GM23338 (cell line): ENCODE measurements around the gene ILKAP. TPM values are rescaled to one million over a fixed set of nuclear protein-coding genes. Genes with fewer than 3 reads are reported as not detected.

ENCODE experiments used
- ATAC-seq: fragments of 200-7000 bp; cut with Tn5 transposase; 3 replicates; pipeline ENCODE4 v1.9.1; 2020
- DNase-seq: peaks from one replicate; pipeline ENCODE4 v3.0.0-alpha.2; 2015; ENCODE audit warnings: low spot score
- H2AFZ ChIP-seq: fragments of 200-600 bp; sonication (generic); 2 replicates; pipeline ENCODE4 v1.8.0; 2016; ENCODE audit warnings: antibody characterized with exemption, mild to moderate bottlenecking, moderate library complexity
- H3F3A ChIP-seq: fragments of 200-600 bp; sonication (generic); replicated peaks from 2 replicates; pipeline ENCODE4 v1.8.0; 2017; ENCODE audit warnings: antibody characterized with exemption, mixed run types, low read depth
- H3K27ac ChIP-seq: fragments of 200-600 bp; sonication (generic); 2 replicates; pipeline ENCODE4 v1.6.1; 2016; ENCODE audit warnings: low read depth
- H3K27me3 ChIP-seq: fragments of 200-600 bp; sonication (generic); 2 replicates; pipeline ENCODE4 v1.8.0; 2016; ENCODE audit warnings: mild to moderate bottlenecking, mixed run types, moderate library complexity; ENCODE audit not compliant: insufficient read depth
- H3K36me3 ChIP-seq: fragments of 200-600 bp; sonication (generic); 2 replicates; pipeline ENCODE4 v1.8.0; 2016; ENCODE audit warnings: mild to moderate bottlenecking; ENCODE audit not compliant: insufficient read depth
- H3K4me1 ChIP-seq: fragments of 200-600 bp; sonication (generic); 2 replicates; pipeline ENCODE4 v1.8.0; 2016; ENCODE audit warnings: mild to moderate bottlenecking, moderate library complexity; ENCODE audit not compliant: insufficient read depth
- H3K4me2 ChIP-seq: fragments of 200-600 bp; sonication (generic); 2 replicates; pipeline ENCODE4 v1.7.1; 2017; ENCODE audit warnings: mixed run types
- H3K4me3 ChIP-seq: fragments of 200-600 bp; sonication (generic); 2 replicates; pipeline ENCODE4 v1.6.1; 2016; ENCODE audit warnings: mixed run types
- H3K79me2 ChIP-seq: fragments of 200-600 bp; sonication (generic); replicated peaks from 2 replicates; pipeline ENCODE4 v1.8.0; 2017; ENCODE audit warnings: mild to moderate bottlenecking; ENCODE audit not compliant: insufficient read depth
- H3K9me2 ChIP-seq: fragments of 200-600 bp; sonication (generic); 2 replicates; pipeline ENCODE4 v1.8.0; 2017; ENCODE audit not compliant: insufficient read depth
- H4K20me1 ChIP-seq: fragments of 200-600 bp; sonication (generic); replicated peaks from 2 replicates; pipeline ENCODE4 v1.8.0; 2017; ENCODE audit warnings: mild to moderate bottlenecking; ENCODE audit not compliant: insufficient read depth
- H3K27ac Mint-ChIP-seq: 2 replicates; pipeline ENCODE4 v1.8.0; 2020; ENCODE audit warnings: inconsistent platforms, mild to moderate bottlenecking, moderate library complexity, mixed read lengths
- H3K27me3 Mint-ChIP-seq: 3 replicates; pipeline ENCODE4 v1.8.0; 2022; ENCODE audit warnings: low read depth, mild to moderate bottlenecking, moderate library complexity, mixed read lengths, inconsistent platforms; ENCODE audit not compliant: insufficient read depth, poor library complexity
- H3K36me3 Mint-ChIP-seq: 3 replicates; pipeline ENCODE4 v1.8.0; 2021; ENCODE audit warnings: low read depth, mild to moderate bottlenecking, inconsistent platforms, moderate library complexity, mixed read lengths
- H3K4me1 Mint-ChIP-seq: 3 replicates; pipeline ENCODE4 v1.8.0; 2020; ENCODE audit warnings: mild to moderate bottlenecking, inconsistent platforms, mixed read lengths
- H3K4me3 Mint-ChIP-seq: 3 replicates; pipeline ENCODE4 v1.8.0; 2021; ENCODE audit warnings: moderate library complexity, mild to moderate bottlenecking, inconsistent platforms, mixed read lengths
- H3K9me3 Mint-ChIP-seq: 3 replicates; pipeline ENCODE4 v1.8.0; 2020; ENCODE audit warnings: moderate library complexity, mild to moderate bottlenecking, inconsistent platforms, mixed read lengths
- CREB1 ChIP-seq: fragments of 250-450 bp; sonication (Bioruptor Pico); IDR thresholded peaks from 2 replicates; pipeline ENCODE4 v1.5.0; 2020; ENCODE audit warnings: low read depth, mild to moderate bottlenecking, moderate library complexity
- JUNB ChIP-seq: IDR thresholded peaks from one replicate; pipeline ENCODE4 v1.6.1; 2016; ENCODE audit warnings: antibody characterized with exemption; ENCODE audit not compliant: unreplicated experiment
- NANOG ChIP-seq: IDR thresholded peaks from 2 replicates; pipeline ENCODE4 v1.6.1; 2016; ENCODE audit warnings: antibody characterized with exemption, borderline replicate concordance
- POLR2AphosphoS5 ChIP-seq: IDR thresholded peaks from 2 replicates; pipeline ENCODE4 v1.6.1; 2016; ENCODE audit warnings: antibody characterized with exemption, low read depth
- ZNF331 ChIP-seq: fragments of 250-450 bp; sonication (Bioruptor Pico); IDR thresholded peaks from 2 replicates; pipeline ENCODE4 v1.5.0; 2020; ENCODE audit warnings: low read depth, mild to moderate bottlenecking, moderate library complexity
- polyA plus RNA-seq: library from polyadenylated mRNA; unstranded; fragments of >200 nt; fragmentation: Nextera tagmentation; extraction: Ambion mirVana; gene quantifications from 2 replicates; pipeline ENCODE4 v1.2.1, GENCODE V29; 2016
- total RNA-seq: library from RNA; depleted of rRNA; stranded (reverse); fragments of >200 nt; shearing (Covaris generic); gene quantifications from 2 replicates; pipeline ENCODE4 v1.2.3, GENCODE V29; 2014
- TF ChIP-seq, protein P1 (sequence below), 2 experiments: fragments of 200-600 bp in 1 of 2; sonication (generic) in 1 of 2; conservative IDR thresholded peaks; 2 replicates each; pipeline versions ENCODE4 v1.5.1 to v1.6.1; 2016 to 2017; ENCODE audit warnings: antibody characterized with exemption in 2 of 2, low read depth in 2 of 2, mild to moderate bottlenecking in 2 of 2, moderate library complexity in 1 of 2
- TF ChIP-seq, protein P2 (sequence below): IDR thresholded peaks from one replicate; pipeline ENCODE4 v1.6.1; 2018; ENCODE audit warnings: antibody characterized with exemption; ENCODE audit not compliant: unreplicated experiment

The ILKAP gene
- total and polyA plus RNA-seq, 2 experiments from 2014 or later, result 17.0 to 35.9 TPM

DNA sequence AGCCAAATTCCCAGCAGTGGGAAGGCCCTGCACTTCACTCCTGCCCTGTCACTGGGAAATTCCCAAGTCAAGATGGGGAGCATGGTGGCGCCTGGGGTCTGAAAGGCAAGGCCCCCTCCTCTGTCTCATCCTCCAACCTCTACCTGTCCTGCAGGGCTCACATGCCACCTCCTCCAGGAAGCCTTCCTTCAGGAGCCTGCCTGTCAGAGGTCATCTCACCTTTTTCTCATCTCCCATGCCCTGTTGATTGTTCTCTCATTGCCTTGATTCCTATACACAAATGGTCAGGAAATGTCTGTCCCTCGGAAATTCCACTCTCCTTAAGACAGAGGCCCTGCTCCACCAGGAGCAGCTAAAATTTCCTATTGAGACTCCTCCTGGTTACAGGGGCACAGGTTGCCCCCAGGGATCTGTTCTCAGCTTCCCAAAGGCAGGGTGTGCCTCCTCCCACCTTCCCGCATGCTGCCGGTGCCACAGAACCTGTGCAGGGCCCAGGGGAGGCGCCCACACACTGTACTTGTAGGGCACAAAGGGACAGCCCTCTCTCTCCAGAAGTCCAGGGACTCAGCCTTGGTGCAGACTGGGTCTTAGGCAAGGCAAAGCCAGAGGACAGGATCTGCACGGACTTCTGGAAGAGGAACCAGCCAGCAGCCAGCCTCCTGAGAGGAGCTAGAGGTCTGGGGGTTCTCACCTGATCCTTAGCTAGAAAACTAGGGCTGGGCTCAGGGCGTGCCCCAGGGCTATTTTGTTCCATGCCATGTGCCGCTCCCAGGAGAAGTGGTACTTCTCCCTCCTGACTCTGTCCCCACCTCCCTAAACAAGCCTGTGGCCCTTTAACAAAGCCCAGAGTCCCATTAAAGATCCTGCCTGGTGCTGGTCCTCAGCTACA, 23.4 kb upstream of the ILKAP start (continued):
- no peak for TF ChIP-seq POLR2AphosphoS5

DNA sequence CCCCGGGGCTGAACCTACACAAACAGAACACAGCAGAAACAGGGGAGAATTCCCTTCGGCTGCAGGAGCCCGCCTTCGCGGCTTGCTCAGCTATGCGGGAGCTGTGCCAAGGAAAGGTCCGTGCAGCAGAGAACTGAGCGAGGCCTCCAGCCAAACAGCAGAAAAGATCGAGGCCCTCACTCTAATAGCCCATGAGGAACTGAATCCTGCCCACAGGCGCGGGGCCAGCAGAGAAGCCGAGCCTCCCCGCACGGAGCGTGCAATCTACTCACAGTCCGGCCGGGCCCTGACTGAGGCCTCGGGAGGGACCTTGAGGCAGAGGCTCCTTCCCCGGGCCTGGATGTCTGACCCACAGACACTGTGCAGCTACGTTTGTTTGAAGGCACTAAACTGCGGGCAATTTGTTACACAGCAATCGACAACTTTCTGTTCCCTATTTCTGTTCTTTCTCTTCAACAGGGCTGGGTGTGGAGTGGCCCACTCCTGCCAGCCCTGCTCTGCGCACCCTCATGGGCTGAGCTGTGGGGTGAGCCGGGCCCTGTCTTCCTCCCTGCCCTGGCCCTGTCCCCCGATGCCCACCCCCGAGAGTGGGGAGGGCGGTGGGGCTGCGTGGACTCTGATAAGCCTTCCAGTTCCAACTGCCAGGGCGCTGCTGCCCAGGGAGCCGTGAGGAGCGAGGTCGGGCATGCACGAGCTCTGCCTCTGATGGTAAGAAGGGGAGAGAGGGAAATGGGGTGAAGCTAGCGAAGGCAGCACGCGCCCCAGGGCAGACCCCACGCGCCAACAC, 22.6 kb upstream of the ILKAP start:
- H3K27ac ChIP-seq, result no peak overlapping the region
- TF ChIP-seq ZNF331 (CRISPR knock-in tag) (no peak), CREB1 (CRISPR knock-in tag) (no peak)
- TF ChIP-seq, protein P1, sequence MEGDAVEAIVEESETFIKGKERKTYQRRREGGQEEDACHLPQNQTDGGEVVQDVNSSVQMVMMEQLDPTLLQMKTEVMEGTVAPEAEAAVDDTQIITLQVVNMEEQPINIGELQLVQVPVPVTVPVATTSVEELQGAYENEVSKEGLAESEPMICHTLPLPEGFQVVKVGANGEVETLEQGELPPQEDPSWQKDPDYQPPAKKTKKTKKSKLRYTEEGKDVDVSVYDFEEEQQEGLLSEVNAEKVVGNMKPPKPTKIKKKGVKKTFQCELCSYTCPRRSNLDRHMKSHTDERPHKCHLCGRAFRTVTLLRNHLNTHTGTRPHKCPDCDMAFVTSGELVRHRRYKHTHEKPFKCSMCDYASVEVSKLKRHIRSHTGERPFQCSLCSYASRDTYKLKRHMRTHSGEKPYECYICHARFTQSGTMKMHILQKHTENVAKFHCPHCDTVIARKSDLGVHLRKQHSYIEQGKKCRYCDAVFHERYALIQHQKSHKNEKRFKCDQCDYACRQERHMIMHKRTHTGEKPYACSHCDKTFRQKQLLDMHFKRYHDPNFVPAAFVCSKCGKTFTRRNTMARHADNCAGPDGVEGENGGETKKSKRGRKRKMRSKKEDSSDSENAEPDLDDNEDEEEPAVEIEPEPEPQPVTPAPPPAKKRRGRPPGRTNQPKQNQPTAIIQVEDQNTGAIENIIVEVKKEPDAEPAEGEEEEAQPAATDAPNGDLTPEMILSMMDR (conservative IDR thresholded peaks at IDR 0.05; ENCODE audit: low read depth in 2 of 2), result no peak
- ATAC-seq (no peak), DNase-seq (no peak)
- H3K4me1 Mint-ChIP-seq, result peaks cover 13% of the 10 kb centered on the region
- H3K4me2 ChIP-seq, result no peak overlapping the region
- no peaks in the 10 kb centered on the region; the same call in 2 of the 3 replicates for H3K36me3 Mint-ChIP-seq
- no peak overlapping the region for H3K4me3 ChIP-seq
- H3K4me3 Mint-ChIP-seq, result no peak overlapping the region
- H3K27ac Mint-ChIP-seq, result no peak overlapping the region
- no peaks in the 10 kb centered on the region for H3K9me2 ChIP-seq
- H3K4me1 ChIP-seq, result peaks cover 4% of the 10 kb centered on the region; the same call in 1 of the 2 replicates
- no peaks in the 10 kb centered on the region for H3K36me3 ChIP-seq
- H4K20me1 ChIP-seq, result no peaks in the 10 kb centered on the region
- H2AFZ ChIP-seq, result no peak overlapping the region
- peaks cover 3% of the 10 kb centered on the region; the same call in 2 of the 3 replicates for H3K9me3 Mint-ChIP-seq
- no peaks in the 10 kb centered on the region for H3F3A ChIP-seq
- H3K79me2 ChIP-seq, result no peaks in the 10 kb centered on the region
- peaks cover 25% of the 10 kb centered on the region for H3K27me3 ChIP-seq
- peaks cover 23% of the 10 kb centered on the region for H3K27me3 Mint-ChIP-seq

DNA sequence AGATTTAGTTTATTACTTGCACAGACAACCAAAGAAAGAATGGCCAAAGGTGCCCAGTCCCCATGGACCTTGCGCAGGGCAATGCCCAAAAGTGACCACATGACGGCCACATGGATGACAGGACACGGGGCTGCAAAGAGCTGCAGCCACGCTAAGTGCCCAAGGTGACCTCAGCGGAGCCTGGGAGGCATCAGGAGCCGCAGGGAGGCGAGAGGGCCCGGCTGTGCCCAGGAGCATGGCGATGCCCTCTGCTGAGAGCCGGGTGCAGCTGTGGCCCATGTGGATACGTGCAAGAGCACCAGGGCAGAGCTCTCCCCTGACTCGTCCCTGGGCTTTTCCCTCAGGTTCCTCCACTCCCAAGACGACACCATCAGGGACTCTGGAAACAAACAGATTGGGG, 21.6 kb upstream of the ILKAP start:
- no peaks in the 10 kb centered on the region for H3F3A ChIP-seq
- TF ChIP-seq, protein P2, sequence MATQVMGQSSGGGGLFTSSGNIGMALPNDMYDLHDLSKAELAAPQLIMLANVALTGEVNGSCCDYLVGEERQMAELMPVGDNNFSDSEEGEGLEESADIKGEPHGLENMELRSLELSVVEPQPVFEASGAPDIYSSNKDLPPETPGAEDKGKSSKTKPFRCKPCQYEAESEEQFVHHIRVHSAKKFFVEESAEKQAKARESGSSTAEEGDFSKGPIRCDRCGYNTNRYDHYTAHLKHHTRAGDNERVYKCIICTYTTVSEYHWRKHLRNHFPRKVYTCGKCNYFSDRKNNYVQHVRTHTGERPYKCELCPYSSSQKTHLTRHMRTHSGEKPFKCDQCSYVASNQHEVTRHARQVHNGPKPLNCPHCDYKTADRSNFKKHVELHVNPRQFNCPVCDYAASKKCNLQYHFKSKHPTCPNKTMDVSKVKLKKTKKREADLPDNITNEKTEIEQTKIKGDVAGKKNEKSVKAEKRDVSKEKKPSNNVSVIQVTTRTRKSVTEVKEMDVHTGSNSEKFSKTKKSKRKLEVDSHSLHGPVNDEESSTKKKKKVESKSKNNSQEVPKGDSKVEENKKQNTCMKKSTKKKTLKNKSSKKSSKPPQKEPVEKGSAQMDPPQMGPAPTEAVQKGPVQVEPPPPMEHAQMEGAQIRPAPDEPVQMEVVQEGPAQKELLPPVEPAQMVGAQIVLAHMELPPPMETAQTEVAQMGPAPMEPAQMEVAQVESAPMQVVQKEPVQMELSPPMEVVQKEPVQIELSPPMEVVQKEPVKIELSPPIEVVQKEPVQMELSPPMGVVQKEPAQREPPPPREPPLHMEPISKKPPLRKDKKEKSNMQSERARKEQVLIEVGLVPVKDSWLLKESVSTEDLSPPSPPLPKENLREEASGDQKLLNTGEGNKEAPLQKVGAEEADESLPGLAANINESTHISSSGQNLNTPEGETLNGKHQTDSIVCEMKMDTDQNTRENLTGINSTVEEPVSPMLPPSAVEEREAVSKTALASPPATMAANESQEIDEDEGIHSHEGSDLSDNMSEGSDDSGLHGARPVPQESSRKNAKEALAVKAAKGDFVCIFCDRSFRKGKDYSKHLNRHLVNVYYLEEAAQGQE, result no peak
- TF ChIP-seq JUNB, result no peak
- no peak for TF ChIP-seq NANOG
- no peak for TF ChIP-seq CREB1 (CRISPR knock-in tag)
- H3K4me1 ChIP-seq, result 0 out of 2 replicates have a peak, but pooled peaks cover 4% of the 10 kb centered on the region
- H3K79me2 ChIP-seq, result no peaks in the 10 kb centered on the region
- Mint-ChIP-seq H3K27ac (no peak overlapping the region), H3K27me3 (peaks cover 13% of the 10 kb centered on the region), H3K4me3 (no peak overlapping the region), H3K9me3 (no peaks in the 10 kb centered on the region), H3K4me1 (peaks cover 8% of the 10 kb centered on the region), H3K36me3 (no peaks in the 10 kb centered on the region; the same call in 2 of the 3 replicates)
- H4K20me1 ChIP-seq, result no peaks in the 10 kb centered on the region
- no peaks in the 10 kb centered on the region for H3K36me3 ChIP-seq
- H2AFZ ChIP-seq, result no peak overlapping the region
- no peak overlapping the region for H3K27ac ChIP-seq
- no peak overlapping the region for H3K4me2 ChIP-seq
- ATAC-seq, result no peak
- H3K4me3 ChIP-seq, result no peak overlapping the region
- no peaks in the 10 kb centered on the region for H3K9me2 ChIP-seq
- no peak for DNase-seq
- H3K27me3 ChIP-seq, result peaks cover 15% of the 10 kb centered on the region
